ENCODE measurements around the gene KIF19.

The KIF19 gene

GRCh38 chr17:74336307-74336706 is 10.3 kb downstream of the KIF19 start:
- Histone ChIP-seq H3K9me3 (no peaks in the 10 kb centered on the region), H3K4me1 (ENCODE audit: control insufficient read depth in 1 of 2, insufficient read depth in 1 of 2, low read depth in 1 of 2, low read length in 1 of 2) (no peaks in the 10 kb centered on the region), H3K27me3 (peaks cover 15% of the 10 kb centered on the region), H3K27ac (no peak overlapping the region), H3K36me3 (no peaks in the 10 kb centered on the region), H3K4me3 (ENCODE audit: low read depth in 1 of 2, low read length in 1 of 2) (no peak overlapping the region)
- TF ChIP-seq, protein P1, sequence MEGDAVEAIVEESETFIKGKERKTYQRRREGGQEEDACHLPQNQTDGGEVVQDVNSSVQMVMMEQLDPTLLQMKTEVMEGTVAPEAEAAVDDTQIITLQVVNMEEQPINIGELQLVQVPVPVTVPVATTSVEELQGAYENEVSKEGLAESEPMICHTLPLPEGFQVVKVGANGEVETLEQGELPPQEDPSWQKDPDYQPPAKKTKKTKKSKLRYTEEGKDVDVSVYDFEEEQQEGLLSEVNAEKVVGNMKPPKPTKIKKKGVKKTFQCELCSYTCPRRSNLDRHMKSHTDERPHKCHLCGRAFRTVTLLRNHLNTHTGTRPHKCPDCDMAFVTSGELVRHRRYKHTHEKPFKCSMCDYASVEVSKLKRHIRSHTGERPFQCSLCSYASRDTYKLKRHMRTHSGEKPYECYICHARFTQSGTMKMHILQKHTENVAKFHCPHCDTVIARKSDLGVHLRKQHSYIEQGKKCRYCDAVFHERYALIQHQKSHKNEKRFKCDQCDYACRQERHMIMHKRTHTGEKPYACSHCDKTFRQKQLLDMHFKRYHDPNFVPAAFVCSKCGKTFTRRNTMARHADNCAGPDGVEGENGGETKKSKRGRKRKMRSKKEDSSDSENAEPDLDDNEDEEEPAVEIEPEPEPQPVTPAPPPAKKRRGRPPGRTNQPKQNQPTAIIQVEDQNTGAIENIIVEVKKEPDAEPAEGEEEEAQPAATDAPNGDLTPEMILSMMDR (IDR thresholded peaks at IDR 0.05), result no peak

GRCh38 chr17:74337834-74338500 is 11.9 kb downstream of the KIF19 start:
- H3K4me3 ChIP-seq (ENCODE audit: low read depth in 1 of 2, low read length in 1 of 2), result no peak overlapping the region
- TF ChIP-seq, protein P1 (IDR thresholded peaks at IDR 0.05), result no peak
- H3K27ac ChIP-seq, result no peak overlapping the region
- H3K27me3 ChIP-seq, result peaks cover 8% of the 10 kb centered on the region
- H3K4me1 ChIP-seq (ENCODE audit: control insufficient read depth in 1 of 2, insufficient read depth in 1 of 2, low read depth in 1 of 2, low read length in 1 of 2), result no peaks in the 10 kb centered on the region
- H3K9me3 ChIP-seq, result no peaks in the 10 kb centered on the region
- no peaks in the 10 kb centered on the region for H3K36me3 ChIP-seq

DNA sequence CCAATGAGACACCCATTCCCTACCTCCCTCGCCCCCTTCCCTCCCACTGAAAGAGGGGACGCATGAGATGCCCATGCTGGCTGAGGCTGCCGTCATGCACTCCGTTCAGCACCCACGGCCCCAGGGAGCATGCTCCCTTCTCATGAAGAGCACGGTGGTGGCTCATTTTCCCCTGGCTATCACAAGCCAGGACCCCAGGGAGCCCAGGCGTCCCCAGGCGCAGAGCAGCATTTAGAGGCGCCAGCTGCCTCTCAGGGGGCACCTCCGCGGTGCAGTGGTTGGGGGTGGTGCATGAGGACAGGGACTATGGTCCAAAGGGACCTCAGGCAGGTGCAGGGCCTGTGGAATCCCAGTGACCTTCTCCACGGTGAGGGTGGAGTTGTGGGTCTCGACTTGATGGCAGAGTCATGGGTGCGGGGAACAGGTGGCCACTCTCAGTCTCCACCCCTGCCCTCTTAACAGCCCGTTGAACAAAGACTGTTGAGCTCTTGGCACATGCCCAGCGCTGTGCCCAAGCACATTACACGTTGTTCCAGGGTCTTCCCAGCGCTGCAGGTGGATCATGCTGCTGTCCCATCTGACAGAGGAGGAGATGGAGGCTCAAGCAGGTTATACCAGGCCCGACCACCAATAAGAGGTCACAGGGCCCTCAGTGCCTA is 13.6 kb downstream of the KIF19 start:
- no peaks in the 10 kb centered on the region for H3K36me3 ChIP-seq
- TF ChIP-seq, protein P1 (IDR thresholded peaks at IDR 0.05), result no peak
- H3K27ac ChIP-seq, result no peak overlapping the region
- H3K4me3 ChIP-seq (ENCODE audit: low read depth in 1 of 2, low read length in 1 of 2), result no peak overlapping the region
- H3K27me3 ChIP-seq, result no peaks in the 10 kb centered on the region
- H3K9me3 ChIP-seq, result no peaks in the 10 kb centered on the region
- H3K4me1 ChIP-seq (ENCODE audit: control insufficient read depth in 1 of 2, insufficient read depth in 1 of 2, low read depth in 1 of 2, low read length in 1 of 2), result no peaks in the 10 kb centered on the region

DNA sequence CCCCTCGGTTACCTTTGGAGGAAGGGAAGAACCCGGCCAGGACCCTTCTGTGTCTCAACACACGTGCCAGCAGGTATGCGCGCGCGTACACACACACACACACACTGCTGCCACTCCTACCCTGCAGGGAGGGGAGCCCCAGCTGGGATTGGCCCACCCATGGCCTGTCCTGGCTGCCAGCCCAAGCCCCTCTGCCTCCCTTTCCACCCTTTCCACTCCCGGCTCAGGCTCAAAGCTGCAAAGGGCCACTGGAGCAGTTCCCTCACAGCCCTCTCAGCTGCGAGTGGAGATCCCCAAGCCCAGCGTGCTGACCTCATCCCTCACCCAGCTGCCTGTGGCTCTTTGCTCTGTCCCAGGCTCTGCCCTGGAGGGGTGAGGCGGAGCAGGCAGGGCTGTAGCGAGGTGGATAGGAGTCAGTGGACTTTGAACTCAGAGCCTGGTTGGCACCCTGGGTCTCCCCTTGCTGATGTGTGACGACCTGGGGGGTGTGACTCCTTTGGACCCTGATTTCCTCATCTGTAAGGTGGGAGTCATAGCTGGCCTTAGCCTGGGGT is 14.5 kb downstream of the KIF19 start:
- H3K27me3 ChIP-seq, result no peaks in the 10 kb centered on the region
- H3K4me1 ChIP-seq (ENCODE audit: control insufficient read depth in 1 of 2, insufficient read depth in 1 of 2, low read depth in 1 of 2, low read length in 1 of 2), result no peaks in the 10 kb centered on the region
- TF ChIP-seq, protein P1 (IDR thresholded peaks at IDR 0.05), result no peak
- H3K4me3 ChIP-seq (ENCODE audit: low read depth in 1 of 2, low read length in 1 of 2), result no peak overlapping the region
- H3K9me3 ChIP-seq, result no peaks in the 10 kb centered on the region
- no peaks in the 10 kb centered on the region for H3K36me3 ChIP-seq
- no peak overlapping the region for H3K27ac ChIP-seq

GRCh38 chr17:74342224-74342623 is 16.2 kb downstream of the KIF19 start:
- Histone ChIP-seq H3K27me3 (no peaks in the 10 kb centered on the region), H3K27ac (no peak overlapping the region), H3K4me3 (ENCODE audit: low read depth in 1 of 2, low read length in 1 of 2) (no peak overlapping the region), H3K4me1 (ENCODE audit: control insufficient read depth in 1 of 2, insufficient read depth in 1 of 2, low read depth in 1 of 2, low read length in 1 of 2) (no peaks in the 10 kb centered on the region), H3K9me3 (no peaks in the 10 kb centered on the region), H3K36me3 (no peaks in the 10 kb centered on the region)
- TF ChIP-seq, protein P1 (IDR thresholded peaks at IDR 0.05), result no peak

Measured in neutrophil (primary cell).